CD4-positive, alpha-beta memory T cell (primary cell): ENCODE data around the gene XRCC4. TPM values are rescaled to one million over a fixed set of nuclear protein-coding genes. Genes with fewer than 3 reads are reported as not detected.
A peak's percentile ranks its signal among the peaks of the same experiment; 100 is the strongest.

ENCODE experiments used
- CTCF ChIA-PET: fragments of 350-600 bp; sonication (Branson Sonifier 250); formaldehyde crosslinking; loops from one replicate; lab custom pipeline; 2021; ENCODE audit warnings: inconsistent platforms; ENCODE audit not compliant: partially characterized antibody; lab: Charles Lee
- POLR2A ChIA-PET: fragments of 350-600 bp; sonication (Branson Sonifier 250); formaldehyde crosslinking; loops from one replicate; lab custom pipeline; 2021; ENCODE audit not compliant: partially characterized antibody; lab: Charles Lee
- DNase-seq, 5 donors: peaks; one replicate each; pipeline versions ENCODE4 v3.0.0 to v3.0.0-alpha.2; 2020 to 2022; ENCODE audit warnings: mixed read lengths in 1 of 5
- H3K27ac ChIP-seq: one replicate; pipeline ENCODE4 v1.7.0; 2013; ENCODE audit warnings: low read depth, low read length
- H3K27me3 ChIP-seq: 2 replicates; pipeline ENCODE4 v1.7.0; 2013; ENCODE audit warnings: mild to moderate bottlenecking, low read length, moderate library complexity; ENCODE audit not compliant: insufficient read depth
- H3K36me3 ChIP-seq: 2 replicates; pipeline ENCODE4 v1.7.0; 2013; ENCODE audit warnings: mild to moderate bottlenecking, low read length, moderate library complexity; ENCODE audit not compliant: insufficient read depth
- H3K4me1 ChIP-seq: 2 replicates; pipeline ENCODE4 v1.7.0; 2013; ENCODE audit warnings: mild to moderate bottlenecking, low read length, moderate library complexity; ENCODE audit not compliant: insufficient read depth
- H3K4me3 ChIP-seq, 2 donors: one replicate each; pipeline ENCODE4 v1.7.0; 2013; ENCODE audit warnings: low read length in 2 of 2, mild to moderate bottlenecking in 1 of 2
- H3K9me3 ChIP-seq, 2 donors: one replicate each; pipeline ENCODE4 v1.7.0; 2013; ENCODE audit warnings: low read length in 2 of 2, control low read depth in 1 of 2; ENCODE audit not compliant: control insufficient read depth in 1 of 2
- H3K27ac Mint-ChIP-seq, 7 donors: one replicate each; pipeline ENCODE4 v1.8.0; 2020 to 2021; ENCODE audit warnings: mixed read lengths in 7 of 7, mild to moderate bottlenecking in 6 of 7, inconsistent platforms in 3 of 7, moderate library complexity in 3 of 7
- H3K27me3 Mint-ChIP-seq, 2 donors: one replicate each; pipeline ENCODE4 v1.8.0; 2020 to 2021; ENCODE audit warnings: mixed read lengths in 2 of 2
- H3K36me3 Mint-ChIP-seq, 2 donors: one replicate each; pipeline ENCODE4 v1.8.0; 2020 to 2021; ENCODE audit warnings: mixed read lengths in 2 of 2, inconsistent platforms in 1 of 2, mild to moderate bottlenecking in 1 of 2
- H3K4me1 Mint-ChIP-seq, 4 donors: one replicate each; pipeline ENCODE4 v1.8.0; 2020 to 2021; ENCODE audit warnings: mixed read lengths in 4 of 4, mild to moderate bottlenecking in 1 of 4
- H3K4me3 Mint-ChIP-seq, 8 donors: one replicate each; pipeline ENCODE4 v1.8.0; 2020 to 2021; ENCODE audit warnings: mixed read lengths in 8 of 8, mild to moderate bottlenecking in 7 of 8, moderate library complexity in 6 of 8, inconsistent platforms in 3 of 8
- H3K9me3 Mint-ChIP-seq, 8 donors: one replicate each; pipeline ENCODE4 v1.8.0; 2020 to 2021; ENCODE audit warnings: mixed read lengths in 8 of 8, mild to moderate bottlenecking in 5 of 8, inconsistent platforms in 3 of 8, moderate library complexity in 1 of 8
- intact Hi-C: fragments of 100-400 bp; cut with micrococcal nuclease; formaldehyde crosslinking; loops from one replicate; pipeline ENCODE4 v1.15.1; 2023
- polyA plus RNA-seq, 2 donors: library from polyadenylated mRNA; unstranded; fragments of 300-500 nt; fragmentation: Illumina TruSeq; gene quantifications; one replicate each; pipeline ENCODE4 v1.2.3, GENCODE V29; 2021
- total RNA-seq, 2 experiments: library from RNA; stranded (reverse); gene quantifications; one replicate each; pipeline ENCODE4 v1.2.3, GENCODE V29; 2021

XRCC4 gene
- total and polyA plus RNA-seq, 4 experiments from 2014 or later, result 4.1 to 9.8 (median 5.7) TPM

DNA sequence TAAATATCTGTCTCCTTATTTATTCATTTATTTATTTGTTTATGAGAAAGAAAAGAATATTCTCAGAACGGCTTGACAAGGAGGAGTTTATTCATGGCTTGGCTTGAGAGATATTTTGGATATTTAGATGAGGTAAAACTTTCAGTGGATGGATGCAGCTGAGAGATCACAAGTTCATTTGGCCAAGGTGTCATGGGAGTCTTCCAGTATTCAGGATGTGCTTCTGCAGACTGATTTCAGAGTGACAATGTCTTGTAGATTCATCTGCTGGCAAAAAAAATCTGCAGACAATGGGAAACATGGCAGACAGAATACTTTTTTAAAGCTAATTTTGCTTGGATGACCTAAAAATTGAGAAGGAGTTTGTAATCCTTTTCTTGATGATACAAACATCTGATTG lies 38.5 kb downstream of the XRCC4 start:
- no peak overlapping the region for H3K27ac ChIP-seq
- intact Hi-C loops, result no loop called here
- Mint-ChIP-seq H3K4me1 (no peaks in the 10 kb centered on the region), H3K4me3 (no peak overlapping the region), H3K36me3 (peaks cover 26 to 57% of the 10 kb centered on the region in 2 donors), H3K27me3 (no peaks in the 10 kb centered on the region), H3K9me3 (peaks cover 0 to 18% (median 11%) of the 10 kb centered on the region in 8 donors), H3K27ac (no peak overlapping the region)
- ChIA-PET POLR2A (no interaction called here), CTCF (no interaction called here)
- H3K9me3 ChIP-seq, result no peaks in the 10 kb centered on the region
- no peaks in the 10 kb centered on the region for H3K27me3 ChIP-seq
- DNase-seq, result no peak
- no peak overlapping the region for H3K4me3 ChIP-seq
- no peaks in the 10 kb centered on the region for H3K36me3 ChIP-seq
- H3K4me1 ChIP-seq, result no peaks in the 10 kb centered on the region

DNA sequence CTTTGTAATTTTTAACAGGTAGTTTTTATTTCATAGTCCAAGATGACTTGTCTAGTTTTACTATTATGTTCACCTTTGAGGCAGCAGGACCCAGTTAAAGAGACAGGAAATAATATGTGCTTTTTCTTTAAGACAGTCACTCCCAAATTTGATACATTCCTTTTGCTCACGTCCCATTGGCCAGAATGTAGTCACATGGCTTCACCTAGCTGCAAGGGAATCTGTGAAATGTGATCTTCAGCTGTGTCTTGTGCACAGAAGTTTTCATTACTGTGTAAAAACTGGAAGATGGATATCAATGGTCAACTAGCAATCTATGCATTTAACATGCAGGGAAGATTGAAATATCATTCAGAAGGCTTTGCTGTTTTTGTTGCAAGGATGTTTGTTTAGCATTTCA lies 41.1 kb downstream of the XRCC4 start:
- Mint-ChIP-seq H3K27me3 (no peaks in the 10 kb centered on the region), H3K4me1 (no peaks in the 10 kb centered on the region), H3K9me3 (peaks cover 0 to 10% (median 5%) of the 10 kb centered on the region in 8 donors), H3K4me3 (no peak overlapping the region), H3K36me3 (peaks cover 17 to 42% of the 10 kb centered on the region in 2 donors), H3K27ac (no peak overlapping the region)
- no peaks in the 10 kb centered on the region for H3K4me1 ChIP-seq
- DNase-seq, result no peak
- H3K9me3 ChIP-seq, result no peaks in the 10 kb centered on the region
- CTCF ChIA-PET, result no interaction called here
- no peaks in the 10 kb centered on the region for H3K36me3 ChIP-seq
- H3K27ac ChIP-seq, result no peak overlapping the region
- no peak overlapping the region for H3K4me3 ChIP-seq
- no peaks in the 10 kb centered on the region for H3K27me3 ChIP-seq
- POLR2A ChIA-PET, result no interaction called here
- intact Hi-C loops, result no loop called here

DNA sequence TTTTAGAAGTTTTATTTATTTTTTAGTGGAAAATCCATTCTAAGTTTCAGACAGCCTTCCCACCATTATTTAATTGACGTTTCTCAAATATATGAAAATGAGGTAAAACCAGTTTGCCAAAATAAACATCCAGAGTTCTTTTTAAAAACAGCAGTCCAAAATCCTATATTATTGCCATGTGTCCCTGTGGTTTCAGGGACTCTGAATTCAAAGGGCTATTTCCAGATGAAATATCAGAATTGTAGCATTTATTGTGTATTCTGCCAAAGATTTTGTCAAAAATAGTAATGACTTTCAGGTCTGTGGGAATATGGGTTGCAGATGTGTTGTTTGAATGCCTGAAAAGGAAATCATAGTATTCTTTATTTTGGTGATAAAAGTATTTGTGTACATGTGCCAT lies 41.6 kb downstream of the XRCC4 start:
- no peaks in the 10 kb centered on the region for H3K4me1 ChIP-seq
- no peaks in the 10 kb centered on the region for H3K4me1 Mint-ChIP-seq
- H3K27ac ChIP-seq, result no peak overlapping the region
- no peaks in the 10 kb centered on the region for H3K9me3 ChIP-seq
- no peaks in the 10 kb centered on the region for H3K27me3 ChIP-seq
- no peak overlapping the region for H3K4me3 ChIP-seq
- ChIA-PET POLR2A (no interaction called here), CTCF (no interaction called here)
- no peak for DNase-seq
- H3K36me3 Mint-ChIP-seq, result peaks cover 16 to 40% of the 10 kb centered on the region in 2 donors
- H3K9me3 Mint-ChIP-seq, result peaks cover 0 to 10% (median 5%) of the 10 kb centered on the region in 8 donors
- no peak overlapping the region for H3K4me3 Mint-ChIP-seq
- H3K27me3 Mint-ChIP-seq, result no peaks in the 10 kb centered on the region
- intact Hi-C loops, result no loop called here
- no peaks in the 10 kb centered on the region for H3K36me3 ChIP-seq
- no peak overlapping the region for H3K27ac Mint-ChIP-seq

DNA sequence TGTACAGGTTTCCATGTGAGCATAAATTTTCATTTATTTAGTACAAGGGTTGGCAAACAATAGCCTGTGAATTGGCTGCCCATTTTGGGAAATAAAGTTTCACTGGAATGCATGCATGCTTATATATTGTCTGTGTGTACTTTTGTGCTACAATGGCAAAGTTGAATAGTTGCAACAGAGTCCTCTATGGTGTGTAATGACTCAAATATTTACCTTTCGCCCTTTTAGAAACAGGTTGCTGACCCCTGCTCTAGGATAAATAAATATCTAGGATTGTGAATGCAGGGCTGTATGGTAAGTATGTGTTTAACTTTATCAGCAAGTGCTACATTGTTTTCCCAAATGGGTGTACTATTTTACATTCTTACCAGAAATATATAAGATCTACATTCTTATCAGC lies 47.2 kb downstream of the XRCC4 start:
- H3K4me1 Mint-ChIP-seq, result no peaks in the 10 kb centered on the region
- POLR2A ChIA-PET, result no interaction called here
- no peak overlapping the region for H3K4me3 ChIP-seq
- no peaks in the 10 kb centered on the region for H3K36me3 ChIP-seq
- no peaks in the 10 kb centered on the region for H3K27me3 Mint-ChIP-seq
- H3K4me1 ChIP-seq, result no peaks in the 10 kb centered on the region
- CTCF ChIA-PET, result no interaction called here
- intact Hi-C loops, result no loop called here
- no peak for DNase-seq
- no peak overlapping the region for H3K4me3 Mint-ChIP-seq
- no peak overlapping the region for H3K27ac Mint-ChIP-seq
- no peaks in the 10 kb centered on the region for H3K9me3 ChIP-seq
- no peaks in the 10 kb centered on the region for H3K27me3 ChIP-seq
- peaks cover 5 to 31% of the 10 kb centered on the region in 2 donors for H3K36me3 Mint-ChIP-seq
- peaks cover 0 to 18% (median 10%) of the 10 kb centered on the region in 8 donors for H3K9me3 Mint-ChIP-seq
- no peak overlapping the region for H3K27ac ChIP-seq

DNA sequence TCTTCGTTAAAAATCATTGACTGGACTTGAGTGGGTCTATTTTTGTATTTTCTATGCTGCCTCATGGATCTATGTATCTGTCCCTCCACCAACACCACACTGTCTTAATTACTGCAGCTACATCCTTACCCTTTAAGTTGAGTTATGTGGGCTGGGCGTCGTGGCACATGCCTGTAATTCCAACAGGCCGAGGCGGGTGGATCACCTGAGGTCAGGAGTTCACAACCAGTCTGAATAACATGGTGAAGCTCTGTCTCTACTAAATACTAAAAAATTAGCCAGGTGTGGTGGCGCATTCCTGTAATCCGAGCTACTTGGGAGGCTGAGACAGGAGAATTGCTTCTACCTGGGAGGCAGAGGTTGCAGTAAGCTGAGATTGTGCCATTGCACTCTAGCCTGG lies 48.2 kb downstream of the XRCC4 start:
- Mint-ChIP-seq H3K36me3 (peaks cover 7 to 34% of the 10 kb centered on the region in 2 donors), H3K4me3 (no peak overlapping the region), H3K9me3 (peaks cover 0 to 24% (median 15%) of the 10 kb centered on the region in 8 donors), H3K27me3 (no peaks in the 10 kb centered on the region), H3K4me1 (no peaks in the 10 kb centered on the region), H3K27ac (no peak overlapping the region)
- CTCF ChIA-PET, result no interaction called here
- Histone ChIP-seq H3K36me3 (no peaks in the 10 kb centered on the region), H3K27me3 (no peaks in the 10 kb centered on the region), H3K9me3 (no peaks in the 10 kb centered on the region), H3K4me3 (no peak overlapping the region), H3K27ac (no peak overlapping the region), H3K4me1 (no peaks in the 10 kb centered on the region)
- POLR2A ChIA-PET, result no interaction called here
- intact Hi-C loops, result no loop called here
- DNase-seq, result no peak

DNA sequence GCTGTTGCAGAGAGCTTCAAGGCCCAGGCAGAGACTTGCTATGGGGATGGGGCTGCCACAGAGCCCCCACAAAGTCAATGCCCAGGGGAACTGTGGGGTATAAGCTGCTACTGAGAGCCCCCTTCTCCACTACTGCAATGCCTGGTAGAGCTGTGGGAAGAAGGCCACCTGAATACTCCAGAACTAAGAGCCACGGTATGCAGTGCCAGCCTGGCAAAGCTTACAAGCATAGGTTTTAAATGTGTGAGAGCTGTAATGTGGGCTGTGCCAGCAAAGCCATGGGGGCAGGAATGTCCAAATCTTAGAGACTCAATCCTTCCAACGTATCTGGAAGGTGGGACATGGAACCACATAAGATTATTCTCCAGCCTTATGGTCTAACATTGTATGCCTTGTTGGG lies 49.2 kb downstream of the XRCC4 start:
- peaks cover 4 to 32% (median 19%) of the 10 kb centered on the region in 8 donors for H3K9me3 Mint-ChIP-seq
- intact Hi-C loops, result no loop called here
- CTCF ChIA-PET, result no interaction called here

DNA sequence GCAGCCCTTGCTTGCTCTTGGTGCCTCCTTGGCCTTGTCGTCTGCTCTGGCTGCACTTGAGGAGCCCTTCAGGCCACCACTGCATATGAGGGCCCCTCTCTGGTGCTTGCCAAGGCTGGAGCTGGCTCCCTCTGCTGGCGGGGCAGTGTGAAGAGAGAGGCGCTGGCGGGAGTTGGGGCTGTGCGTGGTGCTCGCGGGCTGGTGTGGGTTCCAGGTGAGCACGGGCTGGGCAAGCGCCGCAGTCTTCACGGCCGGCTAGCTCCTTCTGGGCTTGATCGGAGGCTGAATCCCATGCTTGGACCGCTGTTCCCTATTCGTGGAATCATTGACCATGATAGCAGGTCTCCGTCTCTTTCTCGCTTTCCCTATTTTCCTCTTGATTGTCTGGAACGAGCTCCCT lies 56.5 kb downstream of the XRCC4 start:
- no peaks in the 10 kb centered on the region for H3K27me3 ChIP-seq
- Mint-ChIP-seq H3K4me1 (no peaks in the 10 kb centered on the region), H3K27ac (no peak overlapping the region), H3K9me3 (peaks cover 4 to 34% (median 18%) of the 10 kb centered on the region in 8 donors), H3K36me3 (peaks cover 30 to 55% of the 10 kb centered on the region in 2 donors), H3K4me3 (no peak overlapping the region), H3K27me3 (no peaks in the 10 kb centered on the region)
- ChIA-PET POLR2A (no interaction called here), CTCF (no interaction called here)
- peak in 1 of 5 donors; percentile 30 for DNase-seq
- no peaks in the 10 kb centered on the region for H3K36me3 ChIP-seq
- no peak overlapping the region for H3K4me3 ChIP-seq
- H3K4me1 ChIP-seq, result no peaks in the 10 kb centered on the region
- intact Hi-C loops, result no loop called here
- no peaks in the 10 kb centered on the region for H3K9me3 ChIP-seq
- no peak overlapping the region for H3K27ac ChIP-seq

More for the DNA sequence above, 49.2 kb downstream of the XRCC4 start:
- Histone ChIP-seq H3K27me3 (no peaks in the 10 kb centered on the region), H3K4me3 (no peak overlapping the region), H3K4me1 (no peaks in the 10 kb centered on the region), H3K27ac (no peak overlapping the region), H3K9me3 (no peaks in the 10 kb centered on the region), H3K36me3 (no peaks in the 10 kb centered on the region)
- H3K4me3 Mint-ChIP-seq, result no peak overlapping the region
- no peak for DNase-seq
- peaks cover 14 to 34% of the 10 kb centered on the region in 2 donors for H3K36me3 Mint-ChIP-seq
- H3K4me1 Mint-ChIP-seq, result no peaks in the 10 kb centered on the region
- no peaks in the 10 kb centered on the region for H3K27me3 Mint-ChIP-seq
- no peak overlapping the region for H3K27ac Mint-ChIP-seq
- POLR2A ChIA-PET, result no interaction called here

DNA sequence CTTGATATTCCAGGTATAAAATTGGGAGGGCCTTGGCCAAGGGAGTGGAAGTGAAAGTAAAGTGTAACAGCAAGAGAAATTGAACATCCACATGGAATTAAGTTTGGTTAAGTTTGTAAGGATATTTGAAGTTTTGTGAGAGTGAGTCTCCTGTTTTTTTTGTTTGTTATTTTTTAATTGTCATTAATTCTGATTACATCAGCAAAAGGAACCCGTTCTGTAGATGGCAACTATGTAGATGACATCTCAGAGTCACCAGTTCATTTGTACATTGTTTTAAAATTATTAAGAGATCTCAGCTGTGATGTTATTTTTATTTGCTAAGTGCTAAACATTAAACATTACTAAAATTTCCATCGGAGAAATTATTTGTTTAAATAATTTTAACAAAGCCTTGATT lies 65.2 kb downstream of the XRCC4 start:
- H3K9me3 Mint-ChIP-seq, result peaks cover 0 to 2% (median 0%) of the 10 kb centered on the region in 8 donors
- no peak overlapping the region for H3K27ac Mint-ChIP-seq
- H3K4me1 Mint-ChIP-seq, result peaks cover 0 to 4% (median 0%) of the 10 kb centered on the region in 4 donors
- no peak for DNase-seq
- POLR2A ChIA-PET, result no interaction called here
- intact Hi-C loops, result no loop called here
- H3K36me3 Mint-ChIP-seq, result peaks cover under 1 to 25% of the 10 kb centered on the region in 2 donors
- CTCF ChIA-PET, result no interaction called here
- Histone ChIP-seq H3K27ac (no peak overlapping the region), H3K36me3 (no peaks in the 10 kb centered on the region), H3K27me3 (no peaks in the 10 kb centered on the region), H3K9me3 (no peaks in the 10 kb centered on the region), H3K4me3 (no peak overlapping the region), H3K4me1 (no peaks in the 10 kb centered on the region)
- no peaks in the 10 kb centered on the region for H3K27me3 Mint-ChIP-seq
- H3K4me3 Mint-ChIP-seq, result no peak overlapping the region
